Left lung (tissue), 10 donors: ENCODE measurements around the gene TINCR. TPM values are rescaled to one million over a fixed set of nuclear protein-coding genes. Genes with fewer than 3 reads are reported as not detected.
"Not testable (repeated sequence)": the region's sequence is repeated elsewhere in the genome, so short reads cannot be mapped to it uniquely, and the experiment has no call there.

Source experiments
- ATAC-seq: fragments of 200-7000 bp; cut with Tn5 transposase; one replicate; pipeline ENCODE4 v1.9.1; 2020; ENCODE audit warnings: moderate library complexity
- DNase-seq, 4 donors: peaks; one replicate each; pipeline ENCODE4 v3.0.0-alpha.2; 2013 to 2020
- H3K27ac ChIP-seq, 2 donors: fragments of 200-600 bp; sonication (generic) in 1 of 2; one replicate each; pipeline versions ENCODE4 v1.5.0 to v1.8.0; 2020 to 2021
- H3K27me3 ChIP-seq, 2 donors: fragments of 200-600 bp; sonication (generic) in 1 of 2; one replicate each; pipeline versions ENCODE4 v1.5.0 to v1.8.0; 2020 to 2021
- H3K36me3 ChIP-seq, 2 donors: fragments of 200-600 bp; sonication (generic) in 1 of 2; one replicate each; pipeline versions ENCODE4 v1.5.0 to v1.8.0; 2020 to 2021
- H3K4me1 ChIP-seq, 2 donors: fragments of 200-600 bp; one replicate each; pipeline ENCODE4 v1.8.0; 2021
- H3K4me3 ChIP-seq, 2 donors: fragments of 200-600 bp; sonication (generic) in 1 of 2; one replicate each; pipeline versions ENCODE4 v1.5.0 to v1.8.0; 2020 to 2021; ENCODE audit warnings: mild to moderate bottlenecking in 1 of 2
- H3K9me3 ChIP-seq, 2 donors: fragments of 200-600 bp; sonication (generic) in 1 of 2; one replicate each; pipeline versions ENCODE4 v1.5.0 to v1.8.0; 2020 to 2021
- intact Hi-C, 2 donors: fragments of 100-400 bp; cut with DNase I; formaldehyde crosslinking; loops; one replicate each; pipeline versions ENCODE4 v1.11.2 to v1.14.2; 2022
- polyA plus RNA-seq, 6 donors: library from polyadenylated mRNA; unstranded; fragments of 120-200 nt; gene quantifications; one replicate each; pipeline ENCODE4 v1.2.1, GENCODE V29; 2013; ENCODE audit not compliant: insufficient read length in 6 of 6
- total RNA-seq, 2 donors: library from RNA; stranded (reverse); fragmentation: NEBNext Ultra II Directional; extraction: Animal tissue kit (Norgen Biotek cat#: 25700); gene quantifications; one replicate each; pipeline ENCODE4 v1.2.1, GENCODE V29; 2021
- TF ChIP-seq, protein P1 (sequence below), 2 donors: fragments of 200-600 bp; sonication (generic) in 1 of 2; IDR thresholded peaks; one replicate each; pipeline versions ENCODE4 v1.5.0 to v1.8.0; 2021; ENCODE audit warnings: antibody characterized with exemption in 2 of 2
- donor health status: DM: no; HTN: yes; CAD: no.
- donor health status: DM: no; HTN: no; CAD: no.

The TINCR gene
- total and polyA plus RNA-seq, 8 donors: 0.24 to 0.76 (median 0.61) TPM

DNA sequence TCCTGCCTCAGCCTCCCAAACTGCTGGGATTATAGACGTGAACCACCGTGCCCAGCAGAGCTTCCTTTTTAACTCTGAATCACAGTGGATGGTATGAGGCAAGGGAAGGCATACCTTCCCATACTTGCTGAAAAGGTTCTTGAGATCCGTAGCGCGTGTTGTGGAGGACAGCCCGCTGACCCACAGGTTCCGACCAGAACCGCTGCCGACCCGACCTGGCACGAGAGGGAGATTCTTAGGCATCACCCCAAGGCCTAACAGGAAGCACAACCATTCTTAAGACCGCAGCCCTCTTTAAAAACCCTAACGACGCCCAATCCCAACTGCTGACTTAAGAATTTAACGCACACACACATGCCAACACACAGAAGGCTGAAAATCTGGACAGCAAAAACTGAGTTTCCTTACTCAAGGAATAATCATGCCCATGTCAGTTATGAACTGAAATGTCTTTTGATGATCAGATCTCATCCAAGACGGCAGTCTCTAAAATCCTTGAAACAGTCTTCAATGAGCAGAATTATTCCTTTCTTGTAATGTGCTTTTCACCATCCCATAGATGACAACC is 42.2 kb upstream of the TINCR start:
- H3K4me1 ChIP-seq: no peaks in the 10 kb centered on the region
- H3K36me3 ChIP-seq: peaks cover 9 to 93% of the 10 kb centered on the region in 2 donors
- H3K27ac ChIP-seq: no peak overlapping the region
- H3K27me3 ChIP-seq: no peaks in the 10 kb centered on the region
- DNase-seq (no peak), ATAC-seq (no peak)
- intact Hi-C loops: no loop called here
- H3K4me3 ChIP-seq: no peak overlapping the region
- H3K9me3 ChIP-seq: no peaks in the 10 kb centered on the region
- TF ChIP-seq, protein P1, sequence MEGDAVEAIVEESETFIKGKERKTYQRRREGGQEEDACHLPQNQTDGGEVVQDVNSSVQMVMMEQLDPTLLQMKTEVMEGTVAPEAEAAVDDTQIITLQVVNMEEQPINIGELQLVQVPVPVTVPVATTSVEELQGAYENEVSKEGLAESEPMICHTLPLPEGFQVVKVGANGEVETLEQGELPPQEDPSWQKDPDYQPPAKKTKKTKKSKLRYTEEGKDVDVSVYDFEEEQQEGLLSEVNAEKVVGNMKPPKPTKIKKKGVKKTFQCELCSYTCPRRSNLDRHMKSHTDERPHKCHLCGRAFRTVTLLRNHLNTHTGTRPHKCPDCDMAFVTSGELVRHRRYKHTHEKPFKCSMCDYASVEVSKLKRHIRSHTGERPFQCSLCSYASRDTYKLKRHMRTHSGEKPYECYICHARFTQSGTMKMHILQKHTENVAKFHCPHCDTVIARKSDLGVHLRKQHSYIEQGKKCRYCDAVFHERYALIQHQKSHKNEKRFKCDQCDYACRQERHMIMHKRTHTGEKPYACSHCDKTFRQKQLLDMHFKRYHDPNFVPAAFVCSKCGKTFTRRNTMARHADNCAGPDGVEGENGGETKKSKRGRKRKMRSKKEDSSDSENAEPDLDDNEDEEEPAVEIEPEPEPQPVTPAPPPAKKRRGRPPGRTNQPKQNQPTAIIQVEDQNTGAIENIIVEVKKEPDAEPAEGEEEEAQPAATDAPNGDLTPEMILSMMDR (IDR thresholded peaks at IDR 0.05): no peak

DNA sequence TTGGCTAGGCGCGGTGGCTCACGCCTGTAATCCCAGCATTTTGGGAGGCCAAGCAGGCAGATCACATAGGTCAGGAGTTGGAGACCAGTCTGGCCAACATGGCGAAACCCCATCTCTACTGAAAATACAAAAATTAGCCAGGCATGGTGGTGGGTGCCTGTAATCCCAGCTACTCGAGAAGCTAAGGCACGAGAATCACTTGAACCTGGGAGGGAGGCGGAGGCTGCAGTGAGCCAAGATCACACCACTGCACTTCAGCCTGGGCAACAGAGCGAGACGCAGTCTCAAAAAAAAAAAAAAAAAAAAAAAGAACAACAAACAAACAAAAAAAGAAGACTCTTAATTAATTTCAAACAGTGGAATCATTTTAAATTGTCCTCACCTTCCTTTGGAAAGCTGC is 41.0 kb upstream of the TINCR start:
- H3K4me1 ChIP-seq, intact Hi-C loops, H3K9me3 ChIP-seq, DNase-seq, ATAC-seq, H3K27me3 ChIP-seq, H3K4me3 ChIP-seq, H3K27ac ChIP-seq: not testable (repeated sequence)
- peaks cover 4 to 93% of the 10 kb centered on the region in 2 donors for H3K36me3 ChIP-seq

DNA sequence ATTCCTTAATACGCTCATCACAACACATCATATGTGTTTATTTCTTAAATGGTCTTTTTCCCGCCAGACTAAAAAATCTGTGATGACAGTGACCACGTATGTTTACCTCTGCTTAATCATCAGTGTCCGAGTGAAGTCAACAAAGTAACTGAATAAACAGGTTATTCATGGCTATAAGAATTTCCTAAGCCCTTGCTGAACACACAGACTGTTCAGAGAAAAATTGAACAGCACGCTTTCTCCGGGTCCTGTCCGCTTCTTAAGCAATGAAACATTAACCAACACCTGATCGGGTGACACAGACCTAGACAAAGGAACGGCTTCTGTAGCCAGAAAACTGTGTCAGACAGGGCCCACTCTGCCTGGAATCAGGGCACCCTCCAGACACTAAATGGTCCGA is 40.5 kb upstream of the TINCR start:
- intact Hi-C loops: no loop called here
- H3K27ac ChIP-seq: no peak overlapping the region
- TF ChIP-seq, protein P1 (IDR thresholded peaks at IDR 0.05): no peak
- H3K4me3 ChIP-seq: no peak overlapping the region
- H3K4me1 ChIP-seq: no peaks in the 10 kb centered on the region
- no peaks in the 10 kb centered on the region for H3K27me3 ChIP-seq
- peaks cover 3 to 93% of the 10 kb centered on the region in 2 donors for H3K36me3 ChIP-seq
- no peaks in the 10 kb centered on the region for H3K9me3 ChIP-seq
- ATAC-seq: no peak
- DNase-seq: no peak

DNA sequence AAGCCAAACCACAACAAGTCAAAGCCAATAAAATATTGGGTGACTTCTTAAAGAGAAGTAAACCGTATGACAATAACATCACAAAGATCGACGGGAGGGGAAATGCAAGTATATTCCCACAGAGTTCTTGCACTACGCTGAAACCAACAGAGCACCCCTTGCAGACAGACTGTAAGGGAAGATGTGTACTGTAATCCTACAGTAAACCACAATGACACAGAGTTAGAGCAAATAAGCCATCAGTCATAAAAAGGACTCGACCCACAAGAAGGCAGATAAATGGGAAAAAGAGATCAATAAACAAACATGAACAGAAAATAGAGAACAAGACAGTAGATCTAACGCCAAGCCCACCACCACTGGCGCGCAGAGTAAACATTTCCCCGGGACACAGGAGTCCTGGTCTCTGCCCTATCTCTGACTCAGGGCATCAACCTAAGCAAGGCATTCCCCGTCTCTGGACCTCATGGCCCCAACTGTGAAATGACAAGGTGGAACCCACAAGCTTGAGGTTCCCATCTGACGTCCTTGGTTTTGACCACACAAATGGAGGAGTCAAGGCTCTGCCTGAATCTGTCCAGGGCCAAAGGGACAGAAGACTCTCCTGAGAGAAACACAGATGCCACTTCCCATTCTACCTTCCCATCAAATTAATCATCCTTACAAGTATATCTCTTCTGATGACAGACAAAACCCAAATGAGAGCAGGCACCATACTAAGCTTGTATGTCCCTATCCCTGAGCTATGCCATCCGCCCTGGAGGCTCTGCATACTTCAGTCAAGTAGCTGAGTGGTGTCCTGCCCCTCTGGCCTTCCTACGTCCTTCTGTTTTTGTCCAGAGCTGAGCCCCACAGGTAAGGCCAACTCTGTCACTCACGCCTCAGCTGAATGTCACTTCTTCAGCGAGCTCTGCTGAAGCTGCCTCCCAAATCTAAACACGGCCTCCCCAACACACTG is 39.8 kb upstream of the TINCR start:
- no peak for ATAC-seq
- TF ChIP-seq, protein P1 (IDR thresholded peaks at IDR 0.05): no peak
- no peak overlapping the region for H3K27ac ChIP-seq
- no peak for DNase-seq
- intact Hi-C loops: no loop called here
- no peaks in the 10 kb centered on the region for H3K27me3 ChIP-seq
- peaks cover 3 to 93% of the 10 kb centered on the region in 2 donors for H3K36me3 ChIP-seq
- no peaks in the 10 kb centered on the region for H3K9me3 ChIP-seq
- no peak overlapping the region for H3K4me3 ChIP-seq
- H3K4me1 ChIP-seq: no peaks in the 10 kb centered on the region

DNA sequence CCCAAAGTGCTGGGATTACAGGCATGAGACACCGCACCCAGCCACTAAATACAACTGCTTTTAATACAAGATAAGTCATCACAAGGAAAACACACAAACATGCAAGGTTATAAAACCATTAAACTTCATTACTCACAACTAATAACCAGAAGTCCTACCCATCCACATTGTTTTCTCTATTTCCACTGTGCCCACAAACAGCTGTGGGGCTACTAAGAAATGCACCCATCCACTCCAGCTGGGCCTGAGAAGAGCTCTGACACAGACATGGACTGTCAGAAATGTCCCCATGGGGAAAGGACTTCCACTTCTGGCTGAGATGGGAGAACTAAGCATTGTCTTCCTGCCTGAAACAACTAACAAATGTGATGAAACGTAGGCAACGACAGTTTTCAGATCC is 37.6 kb upstream of the TINCR start:
- TF ChIP-seq, protein P1 (IDR thresholded peaks at IDR 0.05): no peak

More for the DNA sequence above, 37.6 kb upstream of the TINCR start:
- intact Hi-C loops: no loop called here
- Histone ChIP-seq H3K4me1 (no peaks in the 10 kb centered on the region), H3K27ac (no peak overlapping the region), H3K36me3 (peaks cover under 1 to 100% of the 10 kb centered on the region in 2 donors), H3K4me3 (no peak overlapping the region), H3K9me3 (no peaks in the 10 kb centered on the region), H3K27me3 (no peaks in the 10 kb centered on the region)
- DNase-seq (no peak), ATAC-seq (no peak)
